GM21786 (cell line): ENCODE results near the gene CHIT1.
"Not testable (repeated sequence)": the region's sequence is repeated elsewhere in the genome, so short reads cannot be mapped to it uniquely, and the experiment has no call there.

Source experiments
- ATAC-seq: cut with Tn5 transposase; IDR thresholded peaks from one replicate; pipeline ENCODE4 v1.9.1; 2021; ENCODE audit not compliant: unreplicated experiment

The CHIT1 gene

DNA sequence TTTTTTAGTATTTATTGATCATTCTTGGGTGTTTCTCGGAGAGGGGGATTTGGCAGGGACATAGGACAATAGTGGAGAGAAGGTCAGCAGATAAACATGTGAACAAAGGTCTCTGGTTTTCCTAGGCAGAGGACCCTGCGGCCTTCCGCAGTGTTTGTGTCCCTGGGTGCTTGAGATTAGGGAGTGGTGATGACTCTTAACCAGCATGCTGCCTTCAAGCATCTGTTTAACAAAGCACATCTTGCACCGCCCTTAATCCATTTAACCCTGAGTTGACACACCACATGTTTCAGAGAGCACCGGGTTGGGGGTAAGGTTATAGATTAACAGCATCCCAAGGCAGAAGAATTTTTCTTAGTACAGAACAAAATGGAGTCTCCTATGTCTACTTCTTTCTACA, 36.7 kb upstream of the CHIT1 start:
- not testable (repeated sequence) for ATAC-seq

DNA sequence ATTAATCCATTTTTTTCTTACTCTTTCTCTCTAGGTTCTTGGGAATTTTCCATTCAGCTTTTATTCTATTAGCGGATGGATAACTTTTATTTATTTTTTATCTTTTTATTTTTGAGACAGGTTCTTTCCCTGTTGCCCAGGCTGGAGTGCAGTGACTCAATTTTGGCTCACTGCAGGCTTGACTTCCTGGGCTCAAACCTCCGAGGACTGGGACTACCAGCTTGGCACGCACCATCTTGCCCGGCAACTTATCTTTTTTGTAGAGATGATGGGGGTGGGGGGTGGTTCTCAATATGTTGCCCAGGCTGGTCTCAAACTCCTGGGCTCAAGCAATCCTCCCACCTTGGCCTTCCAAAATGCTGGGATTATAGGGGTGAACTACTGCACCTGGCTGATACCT, 36.1 kb upstream of the CHIT1 start:
- no peak for ATAC-seq

DNA sequence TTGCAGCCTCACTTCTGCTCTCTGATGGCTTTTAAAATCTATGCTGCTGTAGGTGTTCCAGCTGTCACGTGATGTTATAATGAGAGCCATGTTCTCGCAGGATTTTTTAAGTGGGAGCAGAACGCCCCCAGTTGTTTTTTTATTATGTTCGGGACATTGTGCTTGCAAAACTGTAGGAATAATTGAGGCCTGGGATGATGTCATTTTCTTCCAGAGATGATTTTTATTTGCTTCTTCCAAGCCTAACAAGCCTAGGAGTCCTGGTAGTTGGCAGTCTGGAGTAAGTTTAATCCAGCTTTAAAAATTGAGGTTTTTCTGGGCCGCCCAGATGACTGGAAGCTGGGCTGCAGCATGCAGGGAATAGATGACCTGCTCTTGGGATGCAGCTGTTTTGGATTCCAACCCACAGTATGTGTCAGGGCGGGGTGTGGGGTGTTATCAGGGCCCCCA, 34.6 kb upstream of the CHIT1 start:
- no peak for ATAC-seq

DNA sequence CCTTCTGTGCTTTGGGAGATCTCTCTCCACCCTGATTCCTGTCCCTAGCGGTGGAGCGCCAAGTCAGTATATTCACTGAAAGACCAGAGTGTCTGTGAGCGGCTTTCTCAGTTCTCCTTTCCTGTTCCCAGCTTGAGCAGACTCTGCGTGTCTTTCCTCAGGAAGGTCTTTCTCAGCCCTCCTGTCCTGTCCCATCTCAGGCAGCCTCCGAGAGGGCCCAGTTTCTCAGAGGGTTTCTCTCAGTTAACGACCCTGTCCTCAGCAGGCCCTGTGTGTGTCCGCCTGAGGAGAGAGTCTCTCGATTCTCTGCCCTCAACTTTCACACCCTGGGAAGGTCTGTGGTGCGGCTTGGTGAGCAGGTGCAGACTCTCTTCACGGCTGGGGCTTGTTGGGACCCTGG, 34.0 kb upstream of the CHIT1 start:
- no peak for ATAC-seq

DNA sequence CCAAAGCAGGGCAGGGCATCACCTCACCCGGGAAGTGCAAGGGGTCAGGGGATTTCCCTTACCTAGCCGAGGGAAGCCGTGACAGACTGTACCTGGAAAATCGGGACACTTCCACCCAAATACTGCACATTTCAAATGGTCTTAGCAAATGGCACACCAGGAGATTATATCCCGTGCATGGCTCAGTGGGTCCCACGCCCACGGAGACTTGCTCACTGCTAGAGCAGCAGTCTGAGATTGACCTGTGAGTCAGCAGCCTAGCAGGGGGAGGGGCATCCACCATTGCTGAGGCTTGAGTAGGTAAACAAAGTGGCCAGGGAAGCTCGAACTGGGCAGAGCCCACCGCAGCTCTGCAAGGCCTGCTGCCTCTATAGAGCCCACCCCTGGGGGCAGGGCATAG, 27.2 kb upstream of the CHIT1 start:
- ATAC-seq, result not testable (repeated sequence)

DNA sequence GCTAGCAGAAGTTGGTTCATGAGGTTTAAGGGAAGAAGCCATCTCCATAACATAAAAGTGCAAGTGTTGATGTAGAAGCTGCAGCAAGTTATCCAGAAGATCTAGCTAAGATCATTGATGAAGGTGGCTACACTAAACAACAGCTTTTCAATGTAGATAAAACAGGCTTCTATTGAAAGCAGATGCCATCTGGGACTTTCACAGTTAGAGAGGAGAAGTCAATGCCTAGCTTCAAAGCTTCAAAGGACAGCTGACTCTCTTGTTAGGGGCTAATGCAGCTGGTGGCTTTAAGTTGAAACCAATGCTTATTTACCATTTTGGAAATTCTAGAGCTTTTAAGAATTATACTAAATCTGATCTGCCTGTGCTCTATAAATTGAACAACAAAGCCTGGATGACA, 25.3 kb upstream of the CHIT1 start:
- ATAC-seq, result not testable (repeated sequence)

DNA sequence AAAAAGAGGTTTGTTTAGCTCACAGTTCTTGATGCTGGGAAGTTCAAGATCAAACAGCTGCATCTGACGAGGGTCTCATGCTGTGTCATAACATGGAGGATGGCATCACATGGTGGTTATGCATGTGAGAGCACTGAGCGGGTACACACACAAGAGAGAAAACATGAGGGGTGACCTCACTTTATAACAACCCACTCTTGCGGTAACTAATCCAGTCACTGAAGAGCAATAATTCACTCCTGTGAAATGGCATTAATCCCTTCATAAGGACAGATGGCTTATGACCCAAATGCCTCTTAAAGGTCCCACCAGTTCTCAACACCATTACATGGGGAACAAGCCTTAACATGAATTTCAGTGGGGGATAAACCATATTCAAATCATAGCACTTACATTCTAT, 23.2 kb upstream of the CHIT1 start:
- no peak for ATAC-seq

DNA sequence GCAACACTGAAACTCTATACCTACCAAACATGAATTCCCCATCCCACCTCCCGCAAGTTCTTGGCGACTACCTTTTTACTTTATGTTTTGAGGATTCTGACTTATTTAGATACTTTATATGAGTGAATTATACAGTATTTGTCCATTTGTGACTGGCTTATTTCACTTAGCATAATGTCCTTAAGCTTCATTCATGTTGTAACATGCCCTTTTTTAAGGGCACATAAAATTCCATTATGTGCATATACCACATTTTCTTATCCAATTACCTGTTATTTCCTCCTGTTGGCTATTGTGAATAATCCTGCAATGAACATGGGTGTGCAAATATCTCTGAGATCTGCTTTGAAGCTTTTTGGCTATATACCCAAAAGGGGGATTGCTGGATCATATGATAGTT, 22.0 kb upstream of the CHIT1 start:
- ATAC-seq, result no peak

DNA sequence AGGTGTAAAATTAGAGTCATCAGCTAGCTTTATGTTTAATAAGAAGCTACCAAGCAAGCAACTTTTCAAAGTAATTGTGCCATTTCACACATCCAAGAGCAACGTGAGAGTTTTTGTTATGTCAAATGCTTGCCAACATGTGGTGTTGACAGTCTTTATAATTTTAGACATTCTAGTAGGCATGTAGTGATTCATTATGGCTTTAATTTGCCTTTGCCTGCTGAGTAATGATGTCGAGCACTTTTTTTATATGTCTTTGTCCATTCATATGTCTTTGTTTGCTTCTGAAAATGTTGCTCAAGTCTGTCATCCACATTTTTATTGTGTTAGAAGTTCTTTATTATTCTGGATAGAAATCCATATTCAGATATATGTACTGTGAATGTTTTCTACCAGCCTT, 21.4 kb upstream of the CHIT1 start:
- ATAC-seq, result no peak

DNA sequence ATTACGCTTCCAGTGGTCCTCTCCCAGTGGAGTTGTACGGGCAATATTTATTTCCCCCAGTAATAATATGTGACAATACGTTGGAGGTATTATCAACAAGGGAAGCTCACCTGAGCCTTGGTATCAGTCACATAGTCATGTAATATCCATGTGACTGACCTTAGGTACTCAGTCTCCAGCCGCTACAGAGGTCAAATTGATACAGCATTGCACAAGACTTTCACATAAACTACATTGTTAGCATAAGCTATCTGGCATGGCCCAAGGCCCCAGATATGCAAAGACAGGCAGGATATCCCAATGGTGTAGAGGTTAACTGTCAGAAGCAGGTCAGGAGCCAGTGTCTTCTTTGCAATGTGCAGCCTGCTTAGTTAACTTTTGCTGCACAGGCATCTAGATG, 15.3 kb upstream of the CHIT1 start:
- ATAC-seq, result no peak

DNA sequence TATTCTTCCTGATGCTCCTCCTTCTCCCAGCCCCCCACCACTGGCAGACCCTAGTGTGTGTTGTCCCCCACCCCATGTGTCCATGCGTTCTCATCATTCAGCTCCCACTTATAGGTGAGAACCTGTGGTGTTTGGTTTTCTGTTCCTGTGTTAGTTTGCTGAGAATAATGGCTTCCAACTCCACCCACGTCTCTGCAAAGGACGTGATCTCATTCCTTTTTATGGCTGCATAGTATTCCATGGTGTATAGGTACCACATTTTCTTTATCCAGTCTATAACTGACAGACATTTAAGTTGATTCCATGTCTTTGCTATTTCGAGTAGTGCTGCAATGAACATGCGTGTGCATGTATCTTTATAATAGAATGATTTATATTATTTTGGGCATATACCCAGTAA, 12.2 kb upstream of the CHIT1 start:
- not testable (repeated sequence) for ATAC-seq

DNA sequence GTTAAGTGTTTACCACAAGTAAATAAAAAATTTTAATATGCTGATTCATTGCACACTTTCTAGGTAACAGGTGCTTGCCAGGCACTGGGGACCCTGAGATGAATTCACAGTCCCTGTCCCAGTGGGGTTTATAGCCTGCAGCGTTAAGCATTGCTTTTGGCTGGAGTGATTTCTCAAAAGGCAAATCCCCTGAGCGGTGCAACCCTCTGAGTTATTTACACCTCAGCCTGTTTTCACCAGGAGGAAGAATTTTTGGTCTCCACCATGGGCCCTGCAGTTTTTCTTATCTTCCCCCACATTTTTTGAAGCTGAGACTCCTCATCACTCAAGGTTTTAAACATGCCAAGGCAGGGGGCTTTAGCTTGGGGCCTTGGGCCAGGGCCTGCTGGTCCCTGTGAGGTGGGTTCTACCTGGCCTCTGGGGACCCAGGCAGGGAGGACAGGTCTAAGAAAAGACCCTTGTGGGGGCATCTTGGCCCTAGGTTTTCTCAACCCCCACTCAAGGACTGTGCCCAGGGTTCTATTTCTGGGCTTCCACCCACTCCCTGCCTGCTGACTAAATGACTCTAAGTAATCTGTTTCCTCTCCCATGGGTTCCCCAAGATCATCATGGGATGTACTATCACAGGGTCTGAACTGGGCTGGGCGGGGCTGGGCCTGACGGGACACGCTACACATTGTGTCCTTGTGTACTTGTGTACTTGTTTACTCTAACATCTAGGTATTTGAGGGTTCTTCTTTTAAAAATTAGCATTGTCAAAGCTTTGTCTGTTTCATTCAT, 10.2 kb upstream of the CHIT1 start:
- ATAC-seq, result no peak

DNA sequence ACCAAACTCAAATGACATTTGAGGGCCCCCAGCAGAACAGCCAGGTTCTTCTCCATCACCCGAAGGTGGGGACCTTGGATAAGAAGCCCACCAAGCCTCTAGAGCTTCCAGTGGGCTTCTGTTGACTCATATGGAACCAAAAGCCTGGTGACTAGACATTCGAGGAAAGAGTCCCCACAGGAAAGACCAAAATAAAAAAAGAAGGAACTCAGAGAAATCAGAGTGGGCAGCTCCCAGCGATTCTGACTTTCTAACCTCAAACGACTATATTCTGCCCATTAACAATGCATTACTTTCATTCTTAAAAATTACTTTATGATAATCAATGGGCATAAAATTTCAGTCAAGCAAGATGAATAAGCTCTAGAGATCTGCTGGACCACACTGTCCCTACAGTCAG, 9.6 kb upstream of the CHIT1 start:
- ATAC-seq, result no peak

DNA sequence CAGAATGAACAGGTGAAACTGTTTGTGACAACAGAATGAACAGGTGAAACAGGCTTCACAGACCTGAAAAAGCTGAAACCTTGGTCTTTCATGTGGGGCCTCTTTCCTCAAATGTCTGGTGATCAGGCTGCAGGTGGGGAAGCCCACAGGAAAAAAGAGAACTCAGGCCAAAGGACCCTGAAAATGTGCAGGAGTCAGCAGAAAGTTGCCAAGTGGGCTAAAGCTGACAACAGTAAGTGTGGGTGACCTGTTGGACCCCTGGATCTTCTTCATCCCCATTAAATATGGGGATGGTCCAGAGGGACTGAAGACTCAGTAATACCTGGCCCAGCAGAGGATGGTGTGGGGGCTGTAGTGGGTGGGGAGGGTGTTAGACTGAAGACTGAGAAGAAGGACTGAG, 9.1 kb upstream of the CHIT1 start:
- ATAC-seq, result no peak

DNA sequence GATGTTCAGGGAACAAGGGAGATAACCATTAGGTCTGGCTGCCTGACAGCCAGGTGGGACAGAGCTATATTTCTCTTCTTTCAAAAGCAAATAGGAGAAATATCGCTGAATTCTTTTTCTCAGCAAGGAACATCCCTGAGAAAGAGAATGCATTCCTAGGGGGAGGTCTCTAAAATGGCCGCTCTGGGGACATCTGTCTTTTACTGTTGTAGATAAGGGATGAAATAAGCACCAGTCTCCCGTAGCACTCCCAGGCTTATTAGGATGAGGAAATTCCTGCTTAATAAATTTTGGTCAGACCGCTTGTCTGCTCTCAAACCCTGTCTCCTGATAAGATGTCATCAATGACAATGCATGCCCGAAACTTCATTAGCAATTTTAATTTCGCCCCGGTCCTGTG, 5.4 kb upstream of the CHIT1 start:
- ATAC-seq, result not testable (repeated sequence)

DNA sequence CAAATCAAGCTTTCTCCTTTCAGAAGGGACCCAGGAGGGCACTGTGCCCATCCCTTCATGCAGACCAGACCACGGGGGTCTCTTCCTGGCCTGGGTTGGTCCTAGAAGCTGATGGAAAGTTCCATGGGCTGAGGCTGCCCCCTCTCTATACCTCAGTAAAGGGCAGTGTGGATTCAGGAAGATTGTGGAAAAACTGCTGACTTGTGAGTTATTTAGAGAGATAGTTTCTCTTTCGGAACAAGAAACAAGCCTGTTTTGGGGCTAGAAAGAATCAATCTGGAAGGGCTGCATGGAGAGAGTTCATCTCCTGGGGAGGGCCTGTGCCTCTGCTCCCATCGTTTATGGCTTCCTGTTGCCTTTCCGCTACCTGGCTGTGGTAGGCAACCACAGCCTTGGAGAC, 803 bp downstream of the CHIT1 start:
- ATAC-seq, result no peak

DNA sequence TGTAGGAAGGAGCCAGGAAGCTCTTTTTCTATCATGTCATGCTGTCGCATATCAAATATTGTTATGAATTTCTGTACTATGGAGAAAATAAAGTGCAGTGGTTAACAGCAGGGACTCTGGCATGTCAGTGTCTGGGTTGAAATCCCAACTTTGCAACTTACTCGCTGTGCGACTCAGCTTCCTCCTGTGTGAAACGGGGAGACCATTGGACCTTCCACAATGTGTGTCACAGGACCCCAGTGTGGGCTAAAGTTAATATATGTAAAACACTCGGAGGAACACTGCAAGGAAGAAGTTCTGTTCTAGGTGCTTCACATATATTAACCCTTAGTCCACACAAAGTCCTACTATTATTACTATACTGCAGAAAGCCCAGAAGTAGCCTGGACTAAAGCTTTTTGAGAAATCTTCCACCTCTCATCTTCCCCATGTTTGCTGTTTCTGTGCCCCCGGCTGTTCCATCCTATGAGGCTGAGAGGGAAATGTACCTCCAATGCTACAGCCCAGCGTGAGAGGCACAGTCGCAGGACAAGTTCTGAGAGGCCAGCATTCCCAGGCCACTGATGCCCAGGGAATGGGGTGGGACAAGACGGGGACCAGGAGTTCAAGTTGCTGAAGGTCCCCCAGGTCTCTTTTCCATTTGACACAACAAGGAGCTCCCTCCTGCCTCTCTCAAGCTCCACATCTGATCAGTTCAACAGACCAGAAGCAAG, 1.9 kb downstream of the CHIT1 start:
- ATAC-seq, result no peak

DNA sequence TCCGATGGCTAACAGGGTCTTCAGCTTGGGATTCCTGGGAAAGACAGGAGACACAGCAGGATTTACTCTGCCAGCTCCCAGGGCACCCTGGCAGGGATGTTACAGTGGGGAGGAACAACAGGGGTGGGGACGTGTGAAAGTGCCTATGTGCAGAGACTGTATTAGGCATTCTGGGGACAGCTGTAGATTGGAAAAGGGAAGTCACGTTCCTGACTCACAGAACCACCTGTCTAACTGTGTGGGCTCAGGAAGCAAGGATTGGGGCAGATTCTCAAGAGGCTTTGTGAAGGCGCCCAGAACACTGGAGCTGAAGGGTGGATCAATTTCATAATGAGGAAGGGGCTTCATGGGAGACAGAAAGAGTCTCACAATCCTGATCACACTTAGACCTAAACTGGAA, 4.4 kb downstream of the CHIT1 start:
- no peak for ATAC-seq

DNA sequence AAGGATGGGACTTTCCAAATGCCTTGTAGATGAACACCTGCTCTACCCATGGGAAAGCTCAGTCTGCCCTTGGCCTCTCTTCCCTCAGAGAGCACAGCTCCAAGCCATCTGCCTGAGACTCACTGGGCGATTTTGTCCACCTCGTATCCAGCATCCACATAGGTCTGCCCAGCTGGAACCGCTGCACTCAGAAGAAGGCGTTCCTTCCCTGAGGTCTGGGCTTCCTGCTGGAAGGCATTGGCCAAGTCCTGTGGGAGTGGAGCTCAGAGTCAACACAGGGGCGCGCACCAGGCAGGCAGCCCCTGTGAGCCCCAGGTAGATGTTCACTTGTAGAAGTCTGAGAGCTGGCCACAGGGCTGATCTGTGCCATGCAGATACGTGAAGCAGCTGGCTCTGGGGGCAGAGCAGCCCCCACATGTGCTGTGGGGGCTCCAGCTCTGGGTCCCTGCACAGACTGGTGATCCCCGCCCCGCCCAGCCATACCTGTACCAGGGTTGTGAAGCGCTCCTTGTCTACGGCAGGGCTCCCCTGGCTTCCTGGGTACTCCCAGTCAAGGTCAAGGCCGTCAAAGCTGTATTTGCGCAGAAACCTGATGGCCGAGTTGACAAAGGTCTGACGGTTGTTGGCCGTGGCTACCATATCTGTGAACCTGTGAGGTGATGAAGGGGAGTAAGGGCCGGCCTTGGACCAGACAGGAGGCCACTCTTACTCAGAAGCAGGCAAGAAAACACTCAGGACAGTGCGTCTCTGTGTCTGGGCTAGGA, 6.3 kb downstream of the CHIT1 start:
- ATAC-seq, result no peak

DNA sequence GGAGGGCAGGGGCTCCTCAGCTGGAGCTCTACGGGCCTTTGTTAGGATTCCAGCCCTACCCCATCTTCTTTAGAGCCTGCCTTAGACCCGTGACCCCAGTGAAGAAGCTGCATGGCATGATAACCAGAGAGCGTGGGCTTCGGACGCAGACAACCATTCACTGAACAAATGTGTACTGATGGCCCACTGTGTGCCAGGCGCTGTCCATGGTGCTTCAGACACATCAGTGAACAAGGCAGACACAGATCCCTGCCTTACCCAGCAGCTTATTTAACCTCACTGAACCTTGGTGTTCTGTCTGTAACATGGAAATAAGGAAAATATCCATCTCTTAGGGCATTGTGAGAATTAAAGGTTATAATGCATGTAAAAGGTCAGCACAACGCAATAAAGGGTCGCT, 9.5 kb downstream of the CHIT1 start:
- no peak for ATAC-seq

DNA sequence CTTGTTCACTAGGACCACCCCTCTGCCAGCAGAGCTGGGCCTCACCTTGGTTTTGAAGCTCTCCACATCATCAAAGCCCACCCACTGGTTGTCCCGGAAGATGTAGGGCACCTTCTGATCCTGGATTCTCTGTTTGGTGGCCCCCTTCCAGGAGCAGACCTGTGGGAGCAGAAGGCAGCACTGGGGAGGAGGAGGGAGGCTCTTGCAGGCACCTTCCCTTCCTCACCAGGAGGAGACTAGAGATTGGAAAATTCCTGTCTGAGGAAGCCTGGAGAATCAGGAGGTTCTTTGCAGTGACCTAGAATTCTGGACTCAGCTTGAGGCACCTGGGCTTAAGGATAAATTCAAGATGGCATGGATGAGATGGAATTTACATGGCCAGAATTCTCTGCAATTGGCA, 10.3 kb downstream of the CHIT1 start:
- no peak for ATAC-seq

DNA sequence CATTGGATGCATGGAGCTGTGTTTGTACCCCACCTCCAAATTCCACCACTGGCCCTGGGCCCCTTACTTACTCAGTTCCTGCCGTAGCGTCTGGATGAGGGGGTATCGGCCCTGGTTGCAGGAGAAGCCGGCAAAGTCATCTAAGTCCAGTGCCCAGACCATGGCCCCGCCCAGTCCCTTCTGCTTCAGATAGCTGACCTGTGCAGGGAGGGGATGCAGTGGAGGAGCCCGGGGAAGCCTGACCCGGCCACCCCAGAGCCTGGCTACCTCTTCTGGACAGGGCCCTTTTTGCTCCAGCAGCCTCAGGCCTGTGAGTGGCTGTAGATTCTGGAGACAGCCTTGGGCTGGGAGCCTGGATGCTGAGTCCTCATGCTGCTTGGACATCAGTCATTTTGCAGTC, 11.8 kb downstream of the CHIT1 start:
- ATAC-seq, result no peak
